Esophagus muscularis mucosa (tissue), 4 donors: ENCODE results near the gene TTC7B. TPM values are rescaled to one million over a fixed set of nuclear protein-coding genes. Genes with fewer than 3 reads are reported as not detected.

ENCODE experiments used
- DNase-seq: peaks from one replicate; pipeline ENCODE4 v3.0.0-alpha.2; 2017; ENCODE audit errors: extremely low spot score
- H3K27ac ChIP-seq, 4 donors: fragments of 200-600 bp; sonication (generic); replicated peaks in 1 of 4; 1 replicate in 3 of 4; 2 replicates in 1 of 4; pipeline ENCODE4 v1.5.1; 2016 to 2019; ENCODE audit warnings: mild to moderate bottlenecking in 1 of 4
- H3K27me3 ChIP-seq, 4 donors: fragments of 200-600 bp; sonication (generic); one replicate each; pipeline versions ENCODE4 v1.5.1 to v1.6.0; 2016 to 2019
- H3K36me3 ChIP-seq, 4 donors: fragments of 200-600 bp; sonication (generic); one replicate each; pipeline ENCODE4 v1.5.1; 2016 to 2019
- H3K4me1 ChIP-seq, 4 donors: fragments of 200-600 bp; sonication (generic); one replicate each; pipeline ENCODE4 v1.5.1; 2016 to 2019
- H3K4me3 ChIP-seq, 4 donors: fragments of 200-600 bp; sonication (generic); 1 replicate in 2 of 4; 2 replicates in 2 of 4; pipeline ENCODE4 v1.5.1; 2016 to 2019; ENCODE audit warnings: mild to moderate bottlenecking in 4 of 4, moderate library complexity in 1 of 4
- H3K9me3 ChIP-seq, 4 donors: fragments of 200-600 bp; sonication (generic); 1 replicate in 3 of 4; 2 replicates in 1 of 4; pipeline ENCODE4 v1.5.1; 2016 to 2019
- EP300 ChIP-seq: sonication (generic); formaldehyde crosslinking; IDR thresholded peaks from one replicate; pipeline ENCODE4 v1.6.1; 2017; ENCODE audit warnings: antibody characterized with exemption
- POLR2A ChIP-seq: fragments of 450-650 bp; IDR thresholded peaks from one replicate; pipeline ENCODE4 v1.6.1; 2017; ENCODE audit warnings: antibody characterized with exemption, moderate library complexity, mild to moderate bottlenecking, low read depth
- POLR2AphosphoS5 ChIP-seq, 2 donors: sonication (generic); formaldehyde crosslinking; IDR thresholded peaks; one replicate each; pipeline ENCODE4 v1.6.1; 2017; ENCODE audit warnings: antibody characterized with exemption in 2 of 2
- WGBS: methylation state at CpG from one replicate; pipeline ENCODE4 v1.1.5; 2018; 5-methylcytosine and 5-hydroxymethylcytosine counted together
- intact Hi-C: fragments of 100-400 bp; cut with DNase I; formaldehyde crosslinking; loops from one replicate; pipeline ENCODE4 v1.15.1; 2023
- total RNA-seq, 4 donors: library from RNA; depleted of rRNA; stranded (reverse); fragments of >200 nt; gene quantifications; one replicate each; pipeline versions ENCODE4 v1.1.0 to v1.2.1, GENCODE V29; 2016
- TF ChIP-seq, protein P1 (sequence below), 3 experiments: fragments of 200-600 bp in 2 of 3; fragments of 450-650 bp in 1 of 3; sonication (generic) in 2 of 3; IDR thresholded peaks; one replicate each; pipeline ENCODE4 v1.5.1; 2017 to 2019; ENCODE audit warnings: antibody characterized with exemption in 3 of 3, mild to moderate bottlenecking in 2 of 3, moderate library complexity in 1 of 3

TTC7B gene
- total RNA-seq, 4 donors from 2014 or later = 54.4 to 148 (median 113) TPM

DNA sequence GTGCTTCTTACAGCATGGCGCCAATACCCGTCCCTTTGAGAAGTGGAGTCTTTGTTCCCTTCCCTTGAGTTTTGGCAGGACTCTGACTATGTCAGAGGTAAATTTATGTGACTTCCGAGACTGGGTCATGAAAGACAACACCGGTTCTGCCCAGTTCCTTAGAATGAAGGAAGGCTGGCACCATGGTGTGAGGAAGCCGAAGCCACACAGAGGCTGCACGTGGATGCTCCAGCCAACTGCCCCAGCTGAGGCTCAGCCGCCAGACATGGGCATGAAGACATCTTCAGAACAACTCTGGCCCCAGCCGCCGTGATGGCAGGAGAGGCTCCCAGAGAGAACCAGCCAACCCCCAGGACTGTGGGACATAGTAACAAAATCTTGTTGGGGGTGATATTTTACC, 308.2 kb downstream of the TTC7B start:
- H3K4me1 ChIP-seq = peaks cover 11 to 24% (median 22%) of the 10 kb centered on the region in 4 donors
- H3K36me3 ChIP-seq = no peaks in the 10 kb centered on the region
- H3K9me3 ChIP-seq = no peaks in the 10 kb centered on the region
- 85% methylated on average over 9 of the region's 9 CpGs for WGBS
- intact Hi-C loops = no loop called here
- TF ChIP-seq, protein P1, sequence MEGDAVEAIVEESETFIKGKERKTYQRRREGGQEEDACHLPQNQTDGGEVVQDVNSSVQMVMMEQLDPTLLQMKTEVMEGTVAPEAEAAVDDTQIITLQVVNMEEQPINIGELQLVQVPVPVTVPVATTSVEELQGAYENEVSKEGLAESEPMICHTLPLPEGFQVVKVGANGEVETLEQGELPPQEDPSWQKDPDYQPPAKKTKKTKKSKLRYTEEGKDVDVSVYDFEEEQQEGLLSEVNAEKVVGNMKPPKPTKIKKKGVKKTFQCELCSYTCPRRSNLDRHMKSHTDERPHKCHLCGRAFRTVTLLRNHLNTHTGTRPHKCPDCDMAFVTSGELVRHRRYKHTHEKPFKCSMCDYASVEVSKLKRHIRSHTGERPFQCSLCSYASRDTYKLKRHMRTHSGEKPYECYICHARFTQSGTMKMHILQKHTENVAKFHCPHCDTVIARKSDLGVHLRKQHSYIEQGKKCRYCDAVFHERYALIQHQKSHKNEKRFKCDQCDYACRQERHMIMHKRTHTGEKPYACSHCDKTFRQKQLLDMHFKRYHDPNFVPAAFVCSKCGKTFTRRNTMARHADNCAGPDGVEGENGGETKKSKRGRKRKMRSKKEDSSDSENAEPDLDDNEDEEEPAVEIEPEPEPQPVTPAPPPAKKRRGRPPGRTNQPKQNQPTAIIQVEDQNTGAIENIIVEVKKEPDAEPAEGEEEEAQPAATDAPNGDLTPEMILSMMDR (IDR thresholded peaks at IDR 0.05) = no peak
- no peak for TF ChIP-seq POLR2AphosphoS5 (IDR thresholded peaks at IDR 0.05)
- no peak for TF ChIP-seq POLR2A
- TF ChIP-seq EP300 = no peak
- no peak overlapping the region for H3K4me3 ChIP-seq
- no peak overlapping the region for H3K27ac ChIP-seq
- no peaks in the 10 kb centered on the region for H3K27me3 ChIP-seq
- no peak for DNase-seq

DNA sequence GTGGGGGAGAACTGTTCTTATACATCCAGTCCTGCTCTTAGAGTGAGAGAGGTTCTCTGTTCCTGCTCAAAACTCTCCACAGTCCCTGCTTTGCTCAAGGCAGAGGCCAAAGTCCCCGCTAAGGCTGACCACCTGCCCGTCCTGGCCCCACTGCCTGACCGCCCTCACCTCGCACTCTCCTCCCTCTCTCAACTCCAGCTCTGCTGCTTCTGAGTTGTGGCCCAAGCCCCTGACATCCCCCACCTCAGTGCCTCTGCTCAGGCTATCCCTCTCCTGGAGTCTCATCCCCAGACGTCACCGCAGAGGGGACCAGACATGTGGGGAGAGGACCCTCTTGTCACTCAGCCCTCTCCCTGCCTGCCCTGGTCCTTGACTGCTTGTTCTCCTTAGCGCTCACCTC, 308.8 kb downstream of the TTC7B start:
- intact Hi-C loops = no loop called here
- Histone ChIP-seq H3K4me3 (no peak overlapping the region), H3K9me3 (no peaks in the 10 kb centered on the region), H3K27ac (no peak overlapping the region), H3K27me3 (no peaks in the 10 kb centered on the region), H3K36me3 (no peaks in the 10 kb centered on the region), H3K4me1 (peaks cover 5 to 18% (median 16%) of the 10 kb centered on the region in 4 donors)
- TF ChIP-seq, protein P1 (IDR thresholded peaks at IDR 0.05) = no peak
- no peak for TF ChIP-seq EP300
- no peak for TF ChIP-seq POLR2A
- TF ChIP-seq POLR2AphosphoS5 (IDR thresholded peaks at IDR 0.05) = no peak
- DNase-seq = no peak
- 88% methylated on average over 7 of the region's 7 CpGs for WGBS

DNA sequence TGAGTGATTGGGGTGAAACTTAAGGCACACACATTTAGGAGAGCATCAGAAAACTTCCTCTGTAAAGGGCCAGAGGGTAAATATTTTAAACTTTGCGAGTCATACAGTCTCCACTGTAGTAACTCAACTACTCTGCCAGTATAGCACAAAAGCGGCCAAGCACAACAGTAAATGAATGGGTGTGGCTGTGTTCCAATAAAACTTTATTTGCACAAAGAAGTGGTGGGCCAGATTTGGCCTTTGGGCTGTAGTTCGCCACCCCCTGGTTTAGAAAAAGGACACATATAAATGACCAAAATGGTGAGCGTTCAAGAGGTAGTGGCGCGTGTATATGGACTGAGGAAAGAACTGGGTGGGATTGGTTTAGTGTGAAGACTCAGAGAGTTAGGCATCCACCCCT, 309.5 kb downstream of the TTC7B start:
- intact Hi-C loops = no loop called here
- H3K27ac ChIP-seq = no peak overlapping the region
- no peaks in the 10 kb centered on the region for H3K9me3 ChIP-seq
- no peak overlapping the region for H3K4me3 ChIP-seq
- no peaks in the 10 kb centered on the region for H3K27me3 ChIP-seq
- TF ChIP-seq EP300 = no peak
- TF ChIP-seq, protein P1 (IDR thresholded peaks at IDR 0.05) = no peak
- no peak for TF ChIP-seq POLR2AphosphoS5 (IDR thresholded peaks at IDR 0.05)
- TF ChIP-seq POLR2A = no peak
- DNase-seq = no peak
- peaks cover 3 to 11% (median 9%) of the 10 kb centered on the region in 4 donors for H3K4me1 ChIP-seq
- H3K36me3 ChIP-seq = no peaks in the 10 kb centered on the region
- WGBS = 94% methylated on average over 6 of the region's 6 CpGs

DNA sequence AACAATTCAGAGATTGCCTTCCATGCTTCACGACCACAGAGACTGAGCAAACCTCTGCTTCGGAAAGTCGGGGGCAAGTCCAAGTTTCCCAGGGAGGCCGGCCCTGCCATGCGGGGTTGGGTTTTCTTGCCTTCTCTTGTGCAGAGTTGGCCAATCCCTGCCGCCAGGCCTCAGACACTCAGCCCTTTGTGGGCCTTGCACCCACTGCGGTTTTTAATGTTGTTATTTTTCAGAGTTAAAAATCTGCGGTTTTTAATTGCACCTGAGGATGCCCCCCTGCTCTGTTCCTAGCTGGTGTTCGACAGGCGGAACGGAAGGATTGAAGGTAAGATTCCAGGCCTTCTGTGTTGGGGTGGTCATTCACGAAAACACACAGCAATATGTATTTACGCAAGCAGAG, 310.7 kb downstream of the TTC7B start:
- H3K27ac ChIP-seq = no peak overlapping the region
- H3K9me3 ChIP-seq = no peaks in the 10 kb centered on the region
- peaks cover 4 to 7% (median 6%) of the 10 kb centered on the region in 4 donors for H3K4me1 ChIP-seq
- DNase-seq = no peak
- intact Hi-C loops = no loop called here
- no peak overlapping the region for H3K4me3 ChIP-seq
- no peaks in the 10 kb centered on the region for H3K27me3 ChIP-seq
- no peaks in the 10 kb centered on the region for H3K36me3 ChIP-seq
- 93% methylated on average over 13 of the region's 13 CpGs for WGBS
- TF ChIP-seq POLR2AphosphoS5 (IDR thresholded peaks at IDR 0.05) (no peak), EP300 (no peak), POLR2A (no peak)
- TF ChIP-seq, protein P1 (IDR thresholded peaks at IDR 0.05) = no peak

DNA sequence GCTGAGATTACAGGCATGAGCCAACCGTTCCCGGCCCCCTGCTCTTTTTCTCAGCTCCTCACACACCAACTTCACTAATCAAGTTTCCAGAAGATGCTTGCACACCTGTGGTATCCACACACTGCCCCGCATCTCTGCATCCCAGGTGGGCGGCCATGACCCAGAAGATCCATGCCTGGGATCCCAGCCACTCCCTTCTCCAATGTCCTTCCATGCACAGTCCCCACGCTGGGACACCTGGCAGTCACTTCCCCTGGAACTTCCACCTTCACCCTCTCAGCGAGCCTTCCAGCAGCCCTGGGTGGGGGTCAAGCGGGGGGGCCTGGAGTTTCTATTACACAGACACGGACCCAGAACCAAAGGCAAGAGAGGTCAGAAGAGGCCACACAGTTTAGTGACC, 311.6 kb downstream of the TTC7B start:
- WGBS = 91% methylated on average over 8 of the region's 8 CpGs
- intact Hi-C loops = no loop called here
- no peak overlapping the region for H3K27ac ChIP-seq
- peaks cover 0 to 4% (median 0%) of the 10 kb centered on the region in 4 donors for H3K4me1 ChIP-seq
- no peak overlapping the region for H3K4me3 ChIP-seq
- TF ChIP-seq, protein P1 (IDR thresholded peaks at IDR 0.05) = no peak
- TF ChIP-seq POLR2A = no peak
- no peak for TF ChIP-seq EP300
- TF ChIP-seq POLR2AphosphoS5 (IDR thresholded peaks at IDR 0.05) = no peak
- no peaks in the 10 kb centered on the region for H3K36me3 ChIP-seq
- H3K9me3 ChIP-seq = no peaks in the 10 kb centered on the region
- H3K27me3 ChIP-seq = no peaks in the 10 kb centered on the region
- DNase-seq = no peak
